Cardiac fibroblast (primary cell): ENCODE measurements around the gene VPS72.

Experiments
- DNase-seq, 2 donors: peaks; one replicate each; pipeline versions ENCODE4 v3.0.0 to v3.0.0-alpha.2; 2010; ENCODE audit warnings: low read depth in 2 of 2
- H3K4me3 ChIP-seq, 2 donors: replicated peaks in 1 of 2; 1 replicate in 1 of 2; 2 replicates in 1 of 2; pipeline ENCODE4 v1.5.1; 2011; ENCODE audit warnings: low read depth in 2 of 2, low read length in 2 of 2, mild to moderate bottlenecking in 2 of 2, moderate library complexity in 1 of 2
- CTCF ChIP-seq: IDR thresholded peaks from one replicate; pipeline ENCODE4 v1.5.1; 2011; ENCODE audit warnings: low read depth, mild to moderate bottlenecking, low read length, inconsistent platforms

Gene VPS72

GRCh38 chr1:151165738-151166504 is 24.1 kb downstream of the VPS72 start, which contains the start of the genes LYSMD1 and SCNM1:
Gene LYSMD1 (minus strand): TSS chr1:151165902. CDS start chr1:151165258, 644 bp downstream.
Gene SCNM1 (plus strand): TSS chr1:151166144. CDS start chr1:151166153, 9 bp downstream.
- peak within 1 kb of the TSS; percentile 67 to 88 for H3K4me3 ChIP-seq
- TF ChIP-seq CTCF, result no peak
- DNase-seq, result peak; percentile 99 to 100

- DNase-seq, result peak; percentile 57 to 75
- H3K4me3 ChIP-seq, result peak overlapping the region; percentile 67 to 88
- no peak for TF ChIP-seq CTCF
Observed at GRCh38 chr1:151165281-151165737, 24.7 kb downstream of the VPS72 start.

GRCh38 chr1:151164732-151165280 is 25.2 kb downstream of the VPS72 start:
- no peak for TF ChIP-seq CTCF
- DNase-seq, result peak in 1 of 2 donors; percentile 49
- peak overlapping the region; percentile 67 to 88 for H3K4me3 ChIP-seq

GRCh38 chr1:151159373-151159772 is 30.6 kb downstream of the VPS72 start:
- DNase-seq, result no peak
- H3K4me3 ChIP-seq, result no peak overlapping the region
- no peak for TF ChIP-seq CTCF

GRCh38 chr1:151158751-151159251 is 31.2 kb downstream of the VPS72 start:
- no peak overlapping the region for H3K4me3 ChIP-seq
- no peak for DNase-seq
- no peak for TF ChIP-seq CTCF

GRCh38 chr1:151158326-151158725 is 31.7 kb downstream of the VPS72 start:
- no peak for TF ChIP-seq CTCF
- DNase-seq, result no peak
- H3K4me3 ChIP-seq, result no peak overlapping the region
